WTC11 (cell line): ENCODE results near the gene RPS6KA2. TPM values are rescaled to one million over a fixed set of nuclear protein-coding genes. Genes with fewer than 3 reads are reported as not detected.

Experiments used
- ATAC-seq: fragments of 200-7000 bp; cut with Tn5 transposase; 2 replicates; pipeline ENCODE4 v1.10.0; 2021; ENCODE audit warnings: mild to moderate bottlenecking, moderate library complexity
- CTCF ChIA-PET: fragments of 300-600 bp; sonication (Branson Sonifier 250); formaldehyde crosslinking; loops from one replicate; lab custom pipeline; 2021; ENCODE audit warnings: antibody characterized with exemption; lab: Charles Lee
- POLR2A ChIA-PET: fragments of 350-600 bp; sonication (Branson Sonifier 250); formaldehyde crosslinking; loops from one replicate; lab custom pipeline; 2021; ENCODE audit warnings: antibody characterized with exemption; lab: Charles Lee
- DNase-seq: peaks from one replicate; pipeline ENCODE4 v3.0.0; 2021; ENCODE audit warnings: low spot score
- H3K27ac Mint-ChIP-seq: 2 replicates; pipeline ENCODE4 v1.8.0; 2021; ENCODE audit warnings: mixed read lengths
- H3K27me3 Mint-ChIP-seq: 2 replicates; pipeline ENCODE4 v1.8.0; 2021; ENCODE audit warnings: low read depth, mild to moderate bottlenecking, moderate library complexity, mixed read lengths
- H3K36me3 Mint-ChIP-seq: 2 replicates; pipeline ENCODE4 v1.8.0; 2021; ENCODE audit warnings: mixed read lengths
- H3K4me1 Mint-ChIP-seq: 2 replicates; pipeline ENCODE4 v1.8.0; 2022; ENCODE audit warnings: mixed read lengths
- H3K4me3 Mint-ChIP-seq: 2 replicates; pipeline ENCODE4 v1.8.0; 2021; ENCODE audit warnings: mild to moderate bottlenecking, moderate library complexity, mixed read lengths
- H3K9me3 Mint-ChIP-seq: 2 replicates; pipeline ENCODE4 v1.8.0; 2021; ENCODE audit warnings: mixed read lengths
- ELF4 ChIP-seq: sonication (generic); formaldehyde crosslinking; IDR thresholded peaks from 2 replicates; pipeline ENCODE4 v1.8.1; 2022; ENCODE audit warnings: low read depth, mild to moderate bottlenecking, moderate library complexity, missing genetic modification reagents
- EMX1 ChIP-seq: fragments of 250-450 bp; sonication (Bioruptor Pico); IDR thresholded peaks from 2 replicates; pipeline ENCODE4 v1.8.0; 2021; ENCODE audit warnings: mild to moderate bottlenecking
- ESRRA ChIP-seq: sonication (generic); formaldehyde crosslinking; IDR thresholded peaks from 2 replicates; pipeline ENCODE4 v1.8.1; 2022; ENCODE audit warnings: mild to moderate bottlenecking, missing genetic modification reagents, borderline replicate concordance
- GABPB1 ChIP-seq: sonication (generic); formaldehyde crosslinking; IDR thresholded peaks from 2 replicates; pipeline ENCODE4 v1.8.1; 2023; ENCODE audit warnings: mild to moderate bottlenecking, missing genetic modification reagents
- NR1H2 ChIP-seq: sonication (generic); formaldehyde crosslinking; IDR thresholded peaks from 2 replicates; pipeline ENCODE4 v1.9.0; 2021; ENCODE audit warnings: mild to moderate bottlenecking, moderate library complexity, missing genetic modification reagents
- RELA ChIP-seq: sonication (generic); formaldehyde crosslinking; IDR thresholded peaks from 2 replicates; pipeline ENCODE4 v1.8.1; 2022; ENCODE audit warnings: missing genetic modification reagents, mild to moderate bottlenecking, borderline replicate concordance
- SP1 ChIP-seq: sonication (generic); formaldehyde crosslinking; conservative IDR thresholded peaks from 2 replicates; pipeline ENCODE4 v1.8.1; 2022; ENCODE audit warnings: missing genetic modification reagents
- TP53 ChIP-seq: sonication (generic); formaldehyde crosslinking; IDR thresholded peaks from 2 replicates; pipeline ENCODE4 v1.8.1; 2023; ENCODE audit warnings: mild to moderate bottlenecking, missing genetic modification reagents
- total RNA-seq: library from RNA; stranded (reverse); gene quantifications from 3 replicates; pipeline ENCODE4 v1.2.3, GENCODE V29; 2021
- TF ChIP-seq, protein P1 (sequence below): sonication (generic); formaldehyde crosslinking; IDR thresholded peaks from 2 replicates; pipeline ENCODE4 v1.8.0; 2023; ENCODE audit warnings: missing genetic modification reagents, mild to moderate bottlenecking, borderline replicate concordance
- TF ChIP-seq, protein P2 (sequence below): fragments of 250-450 bp; sonication (Bioruptor Pico); conservative IDR thresholded peaks from 2 replicates; pipeline ENCODE4 v1.9.0; 2021; ENCODE audit warnings: mild to moderate bottlenecking
- TF ChIP-seq, protein P3 (sequence below): sonication (generic); formaldehyde crosslinking; IDR thresholded peaks from 2 replicates; pipeline ENCODE4 v1.8.0; 2022; ENCODE audit warnings: mild to moderate bottlenecking, missing genetic modification reagents
- TF ChIP-seq, protein P4 (sequence below): fragments of 200-600 bp; IDR thresholded peaks from 2 replicates; pipeline ENCODE4 v1.8.0; 2022; ENCODE audit warnings: antibody characterized with exemption

RPS6KA2 gene
- total RNA-seq, 1 experiment from 2014 or later, result 24.2 TPM

DNA sequence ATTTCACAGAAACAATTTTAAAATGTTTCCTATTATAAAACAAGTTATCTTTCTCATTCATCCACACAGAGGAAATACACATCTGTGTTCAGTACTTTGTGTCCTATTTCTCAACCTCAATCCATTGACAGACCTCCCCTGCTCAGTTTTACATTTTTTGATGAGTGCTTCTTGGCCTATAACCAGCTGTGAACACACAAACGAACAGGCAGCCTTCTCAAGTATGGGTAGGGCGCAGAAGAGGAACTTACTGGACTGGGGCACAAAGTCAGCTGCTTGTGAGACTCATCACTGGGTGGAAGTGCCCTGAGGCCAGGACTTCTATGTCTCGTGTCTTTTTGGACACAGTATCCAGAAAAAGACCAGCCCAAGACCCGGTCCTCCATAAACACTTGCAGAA is 2.8 kb downstream of the RPS6KA2 start:
- Mint-ChIP-seq H3K4me1 (peaks cover 63% of the 10 kb centered on the region), H3K27me3 (peaks cover 29% of the 10 kb centered on the region), H3K27ac (no peak overlapping the region), H3K9me3 (no peaks in the 10 kb centered on the region), H3K36me3 (no peaks in the 10 kb centered on the region; the same call in 1 of the 2 replicates), H3K4me3 (no peak overlapping the region)
- no peak for DNase-seq
- ATAC-seq, result no peak
- TF ChIP-seq, protein P1, sequence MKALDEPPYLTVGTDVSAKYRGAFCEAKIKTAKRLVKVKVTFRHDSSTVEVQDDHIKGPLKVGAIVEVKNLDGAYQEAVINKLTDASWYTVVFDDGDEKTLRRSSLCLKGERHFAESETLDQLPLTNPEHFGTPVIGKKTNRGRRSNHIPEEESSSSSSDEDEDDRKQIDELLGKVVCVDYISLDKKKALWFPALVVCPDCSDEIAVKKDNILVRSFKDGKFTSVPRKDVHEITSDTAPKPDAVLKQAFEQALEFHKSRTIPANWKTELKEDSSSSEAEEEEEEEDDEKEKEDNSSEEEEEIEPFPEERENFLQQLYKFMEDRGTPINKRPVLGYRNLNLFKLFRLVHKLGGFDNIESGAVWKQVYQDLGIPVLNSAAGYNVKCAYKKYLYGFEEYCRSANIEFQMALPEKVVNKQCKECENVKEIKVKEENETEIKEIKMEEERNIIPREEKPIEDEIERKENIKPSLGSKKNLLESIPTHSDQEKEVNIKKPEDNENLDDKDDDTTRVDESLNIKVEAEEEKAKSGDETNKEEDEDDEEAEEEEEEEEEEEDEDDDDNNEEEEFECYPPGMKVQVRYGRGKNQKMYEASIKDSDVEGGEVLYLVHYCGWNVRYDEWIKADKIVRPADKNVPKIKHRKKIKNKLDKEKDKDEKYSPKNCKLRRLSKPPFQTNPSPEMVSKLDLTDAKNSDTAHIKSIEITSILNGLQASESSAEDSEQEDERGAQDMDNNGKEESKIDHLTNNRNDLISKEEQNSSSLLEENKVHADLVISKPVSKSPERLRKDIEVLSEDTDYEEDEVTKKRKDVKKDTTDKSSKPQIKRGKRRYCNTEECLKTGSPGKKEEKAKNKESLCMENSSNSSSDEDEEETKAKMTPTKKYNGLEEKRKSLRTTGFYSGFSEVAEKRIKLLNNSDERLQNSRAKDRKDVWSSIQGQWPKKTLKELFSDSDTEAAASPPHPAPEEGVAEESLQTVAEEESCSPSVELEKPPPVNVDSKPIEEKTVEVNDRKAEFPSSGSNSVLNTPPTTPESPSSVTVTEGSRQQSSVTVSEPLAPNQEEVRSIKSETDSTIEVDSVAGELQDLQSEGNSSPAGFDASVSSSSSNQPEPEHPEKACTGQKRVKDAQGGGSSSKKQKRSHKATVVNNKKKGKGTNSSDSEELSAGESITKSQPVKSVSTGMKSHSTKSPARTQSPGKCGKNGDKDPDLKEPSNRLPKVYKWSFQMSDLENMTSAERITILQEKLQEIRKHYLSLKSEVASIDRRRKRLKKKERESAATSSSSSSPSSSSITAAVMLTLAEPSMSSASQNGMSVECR (CRISPR knock-in tag), result no peak
- TF ChIP-seq NR1H2 (CRISPR knock-in tag) (no peak), ELF4 (CRISPR knock-in tag) (no peak), EMX1 (CRISPR knock-in tag) (no peak), SP1 (no peak), GABPB1 (CRISPR knock-in tag) (no peak), ESRRA (CRISPR knock-in tag) (no peak), RELA (CRISPR knock-in tag) (no peak)
- TF ChIP-seq, protein P2, sequence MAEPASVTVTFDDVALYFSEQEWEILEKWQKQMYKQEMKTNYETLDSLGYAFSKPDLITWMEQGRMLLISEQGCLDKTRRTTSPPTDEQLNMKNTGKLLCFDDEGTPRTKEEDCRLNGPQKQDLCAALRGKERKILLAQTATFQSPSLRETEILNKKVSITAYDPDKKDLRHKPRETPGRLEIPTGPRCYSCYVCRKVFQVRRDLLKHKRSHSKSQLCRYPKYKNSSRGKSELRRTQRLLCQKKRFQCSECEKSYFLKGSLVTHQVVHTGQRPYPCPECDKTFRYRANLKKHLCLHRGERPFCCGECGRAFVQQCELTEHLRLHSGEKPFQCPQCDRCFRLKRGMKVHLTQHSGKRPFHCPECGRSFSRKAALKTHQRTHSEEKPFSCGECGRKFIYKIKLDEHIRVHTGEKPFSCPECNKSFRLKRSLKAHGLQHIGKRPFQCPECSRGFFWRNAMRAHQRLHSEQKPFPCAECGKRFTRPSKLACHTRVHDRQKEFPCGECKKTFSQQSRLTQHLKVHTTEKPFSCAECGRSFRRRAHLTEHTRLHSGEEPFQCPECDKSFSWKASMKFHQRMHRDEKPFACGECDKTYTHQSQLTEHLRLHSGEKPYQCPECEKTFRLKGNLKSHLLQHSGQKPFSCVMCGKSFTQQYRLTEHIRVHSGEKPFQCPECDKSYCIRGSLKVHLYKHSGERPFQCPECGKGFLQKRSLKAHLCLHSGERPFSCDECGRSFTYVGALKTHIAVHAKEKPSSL (CRISPR knock-in tag), result no peak
- TF ChIP-seq, protein P3, sequence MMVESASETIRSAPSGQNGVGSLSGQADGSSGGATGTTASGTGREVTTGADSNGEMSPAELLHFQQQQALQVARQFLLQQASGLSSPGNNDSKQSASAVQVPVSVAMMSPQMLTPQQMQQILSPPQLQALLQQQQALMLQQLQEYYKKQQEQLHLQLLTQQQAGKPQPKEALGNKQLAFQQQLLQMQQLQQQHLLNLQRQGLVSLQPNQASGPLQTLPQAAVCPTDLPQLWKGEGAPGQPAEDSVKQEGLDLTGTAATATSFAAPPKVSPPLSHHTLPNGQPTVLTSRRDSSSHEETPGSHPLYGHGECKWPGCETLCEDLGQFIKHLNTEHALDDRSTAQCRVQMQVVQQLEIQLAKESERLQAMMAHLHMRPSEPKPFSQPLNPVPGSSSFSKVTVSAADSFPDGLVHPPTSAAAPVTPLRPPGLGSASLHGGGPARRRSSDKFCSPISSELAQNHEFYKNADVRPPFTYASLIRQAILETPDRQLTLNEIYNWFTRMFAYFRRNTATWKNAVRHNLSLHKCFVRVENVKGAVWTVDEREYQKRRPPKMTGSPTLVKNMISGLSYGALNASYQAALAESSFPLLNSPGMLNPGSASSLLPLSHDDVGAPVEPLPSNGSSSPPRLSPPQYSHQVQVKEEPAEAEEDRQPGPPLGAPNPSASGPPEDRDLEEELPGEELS (CRISPR knock-in tag), result no peak
- ChIA-PET CTCF (no interaction called here), POLR2A (interaction anchor here (0.7 kb wide), 1 partner anchor 100 kb away, joined by 3 read pairs; no protein-coding TSS in a partner anchor)

DNA sequence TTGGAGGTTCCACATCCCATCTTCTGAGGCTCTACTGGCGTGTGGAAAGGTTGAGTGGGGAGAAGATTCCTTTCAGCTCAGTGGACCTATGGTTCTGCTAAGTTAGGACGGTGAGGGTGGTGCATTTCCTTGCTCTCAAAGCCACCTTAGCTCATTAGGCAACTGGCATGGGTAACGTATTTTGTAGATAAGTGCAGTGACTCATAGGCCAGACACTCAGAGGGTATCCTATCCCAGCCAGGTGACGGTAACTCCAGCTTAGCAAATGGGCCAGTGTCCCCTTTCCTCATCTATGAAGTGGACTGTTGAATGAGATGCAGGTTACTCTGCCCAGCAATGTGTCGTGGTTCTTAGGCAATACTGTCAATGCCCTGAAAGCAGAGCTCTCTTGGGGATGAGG is 3.7 kb downstream of the RPS6KA2 start:
- H3K36me3 Mint-ChIP-seq, result peaks cover 8% of the 10 kb centered on the region
- peaks cover 19% of the 10 kb centered on the region for H3K27me3 Mint-ChIP-seq
- TF ChIP-seq, protein P4, sequence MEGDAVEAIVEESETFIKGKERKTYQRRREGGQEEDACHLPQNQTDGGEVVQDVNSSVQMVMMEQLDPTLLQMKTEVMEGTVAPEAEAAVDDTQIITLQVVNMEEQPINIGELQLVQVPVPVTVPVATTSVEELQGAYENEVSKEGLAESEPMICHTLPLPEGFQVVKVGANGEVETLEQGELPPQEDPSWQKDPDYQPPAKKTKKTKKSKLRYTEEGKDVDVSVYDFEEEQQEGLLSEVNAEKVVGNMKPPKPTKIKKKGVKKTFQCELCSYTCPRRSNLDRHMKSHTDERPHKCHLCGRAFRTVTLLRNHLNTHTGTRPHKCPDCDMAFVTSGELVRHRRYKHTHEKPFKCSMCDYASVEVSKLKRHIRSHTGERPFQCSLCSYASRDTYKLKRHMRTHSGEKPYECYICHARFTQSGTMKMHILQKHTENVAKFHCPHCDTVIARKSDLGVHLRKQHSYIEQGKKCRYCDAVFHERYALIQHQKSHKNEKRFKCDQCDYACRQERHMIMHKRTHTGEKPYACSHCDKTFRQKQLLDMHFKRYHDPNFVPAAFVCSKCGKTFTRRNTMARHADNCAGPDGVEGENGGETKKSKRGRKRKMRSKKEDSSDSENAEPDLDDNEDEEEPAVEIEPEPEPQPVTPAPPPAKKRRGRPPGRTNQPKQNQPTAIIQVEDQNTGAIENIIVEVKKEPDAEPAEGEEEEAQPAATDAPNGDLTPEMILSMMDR, result no peak
- TF ChIP-seq TP53 (CRISPR knock-in tag), result no peak
- no peak for DNase-seq
- H3K4me1 Mint-ChIP-seq, result peaks cover 60% of the 10 kb centered on the region
- POLR2A ChIA-PET, result no interaction called here
- no peak for ATAC-seq
- no peaks in the 10 kb centered on the region for H3K9me3 Mint-ChIP-seq
- H3K27ac Mint-ChIP-seq, result no peak overlapping the region
- H3K4me3 Mint-ChIP-seq, result no peak overlapping the region
- CTCF ChIA-PET, result no interaction called here
